A549 (cell line): Measurements from ENCODE around the gene B3GNT2. TPM values are rescaled to one million over a fixed set of nuclear protein-coding genes. Genes with fewer than 3 reads are reported as not detected.

Experiments used
- ATAC-seq, 2 experiments: fragments of 200-7000 bp in 1 of 2; fragments of >200 bp in 1 of 2; cut with Nextera tagmentation in 1 of 2; cut with Tn5 transposase in 1 of 2; 3 replicates each; pipeline versions ENCODE4 v1.8.0 to v1.9.1; 2018 to 2020; ENCODE audit warnings: mild to moderate bottlenecking in 1 of 2, moderate library complexity in 1 of 2
- CTCF ChIA-PET: fragments of 300-600 bp; sonication (Branson Sonifier 250); formaldehyde crosslinking; extraction: SDS; loops from one replicate; lab custom pipeline; 2021; ENCODE audit warnings: antibody characterized with exemption, inconsistent platforms; lab: Yijun Ruan, JAX
- POLR2A ChIA-PET: fragments of 350-600 bp; formaldehyde crosslinking; extraction: SDS; loops from one replicate; lab custom pipeline; 2021; ENCODE audit warnings: antibody characterized with exemption, inconsistent platforms; lab: Yijun Ruan, JAX
- DNase-seq, 2 experiments: peaks; one replicate each; pipeline versions ENCODE4 v3.0.0 to v3.0.0-alpha.2; 2011 to 2016; ENCODE audit warnings: low read depth in 1 of 2, low spot score in 1 of 2
- FAIRE-seq: peaks from 2 replicates; lab custom pipeline; 2011; peaks lifted over from hg19 to GRCh38; lab: Jason Lieb, UNC
- H3K27ac ChIP-seq, 2 experiments: fragments of >200 bp; sonication (Bioruptor Twin); formaldehyde crosslinking; 3 replicates each; pipeline ENCODE4 v1.5.1; 2016 to 2017
- H3K4me1 ChIP-seq: fragments of >200 bp; sonication (Bioruptor Twin); formaldehyde crosslinking; 3 replicates; pipeline ENCODE4 v1.6.1; 2016
- H3K4me2 ChIP-seq: fragments of >200 bp; sonication (Bioruptor Twin); formaldehyde crosslinking; 3 replicates; pipeline ENCODE4 v1.6.1; 2016
- H3K4me3 ChIP-seq: fragments of >200 bp; sonication (Bioruptor Twin); formaldehyde crosslinking; 3 replicates; pipeline ENCODE4 v1.5.1; 2016
- H3K9me3 ChIP-seq: fragments of >200 bp; sonication (Bioruptor Twin); formaldehyde crosslinking; 3 replicates; pipeline ENCODE4 v1.6.1; 2016
- ATOH8 ChIP-seq: fragments of 250-450 bp; sonication (Bioruptor Pico); IDR thresholded peaks from 2 replicates; pipeline ENCODE4 v1.5.0; 2020; ENCODE audit warnings: low read depth, mild to moderate bottlenecking, moderate library complexity
- BCL3 ChIP-seq: fragments of >200 bp; sonication (Bioruptor Twin); formaldehyde crosslinking; IDR thresholded peaks from 3 replicates; pipeline ENCODE4 v1.6.1; 2016
- EHF ChIP-seq: fragments of 250-450 bp; sonication (Bioruptor Pico); IDR thresholded peaks from 2 replicates; pipeline ENCODE4 v1.5.0; 2020; ENCODE audit warnings: mild to moderate bottlenecking
- EP300 ChIP-seq, 2 experiments: fragments of >200 bp; sonication (Bioruptor Twin); formaldehyde crosslinking; IDR thresholded peaks; 2 replicates in 1 of 2; 3 replicates in 1 of 2; pipeline ENCODE4 v1.6.1; 2016 to 2017
- FOXS1 ChIP-seq: fragments of 250-450 bp; sonication (Bioruptor Pico); IDR thresholded peaks from 2 replicates; pipeline ENCODE4 v1.5.0; 2020; ENCODE audit warnings: mild to moderate bottlenecking, moderate library complexity
- GATA3 ChIP-seq: IDR thresholded peaks from 2 replicates; pipeline ENCODE4 v1.6.1; 2012; ENCODE audit warnings: borderline replicate concordance
- HEYL ChIP-seq: fragments of 250-450 bp; sonication (Bioruptor Pico); IDR thresholded peaks from 2 replicates; pipeline ENCODE4 v1.8.0; 2021; ENCODE audit warnings: mild to moderate bottlenecking, moderate library complexity
- HMGXB4 ChIP-seq: fragments of 250-450 bp; sonication (Bioruptor Pico); IDR thresholded peaks from 2 replicates; pipeline ENCODE4 v1.5.0; 2021; ENCODE audit warnings: mild to moderate bottlenecking, moderate library complexity, borderline replicate concordance
- HOXA7 ChIP-seq: fragments of 250-450 bp; sonication (Bioruptor Pico); IDR thresholded peaks from 2 replicates; pipeline ENCODE4 v1.5.0; 2020; ENCODE audit warnings: mild to moderate bottlenecking, moderate library complexity
- HOXB13 ChIP-seq: fragments of 250-450 bp; sonication (Bioruptor Pico); IDR thresholded peaks from 2 replicates; pipeline ENCODE4 v1.5.0; 2020; ENCODE audit warnings: low read depth, mild to moderate bottlenecking, moderate library complexity
- HOXB5 ChIP-seq: fragments of 250-450 bp; sonication (Bioruptor Pico); IDR thresholded peaks from 2 replicates; pipeline ENCODE4 v1.5.0; 2020; ENCODE audit warnings: mild to moderate bottlenecking, moderate library complexity
- JUNB ChIP-seq: fragments of >200 bp; sonication (Bioruptor Twin); formaldehyde crosslinking; IDR thresholded peaks from 2 replicates; pipeline ENCODE4 v1.6.1; 2016
- KDM1A ChIP-seq: fragments of 200-600 bp; sonication (generic); IDR thresholded peaks from 2 replicates; pipeline ENCODE4 v1.6.1; 2016; ENCODE audit warnings: low read depth, mild to moderate bottlenecking
- KDM5A ChIP-seq: fragments of 200-600 bp; sonication (generic); IDR thresholded peaks from 2 replicates; pipeline ENCODE4 v1.6.1; 2016; ENCODE audit warnings: antibody characterized with exemption, mild to moderate bottlenecking
- MAFK ChIP-seq: fragments of 450-650 bp; IDR thresholded peaks from 2 replicates; pipeline ENCODE4 v1.6.1; 2014; ENCODE audit not compliant: partially characterized antibody
- MAX ChIP-seq: IDR thresholded peaks from 2 replicates; pipeline ENCODE4 v1.6.1; 2012
- MAZ ChIP-seq: fragments of 150-350 bp; IDR thresholded peaks from 2 replicates; pipeline ENCODE4 v1.6.1; 2014; ENCODE audit warnings: antibody characterized with exemption, low read depth, low read length, borderline replicate concordance
- MYC ChIP-seq: IDR thresholded peaks from 2 replicates; pipeline ENCODE4 v1.6.1; 2012; ENCODE audit warnings: mild to moderate bottlenecking, inconsistent platforms, low read length, improper control_type of control experiment, borderline replicate concordance
- NFE2L2 ChIP-seq: fragments of 150-350 bp; conservative IDR thresholded peaks from 2 replicates; pipeline ENCODE4 v1.6.1; 2014; ENCODE audit warnings: low read length
- NPAS2 ChIP-seq: fragments of 250-450 bp; sonication (Bioruptor Pico); IDR thresholded peaks from 2 replicates; pipeline ENCODE4 v1.8.0; 2022; ENCODE audit warnings: mild to moderate bottlenecking, moderate library complexity, borderline replicate concordance
- NR3C1 ChIP-seq: fragments of >200 bp; sonication (Bioruptor Twin); formaldehyde crosslinking; IDR thresholded peaks from 3 replicates; pipeline ENCODE4 v1.6.1; 2017
- PHF8 ChIP-seq: fragments of 200-600 bp; sonication (generic); IDR thresholded peaks from 2 replicates; pipeline ENCODE4 v1.6.1; 2016; ENCODE audit warnings: low read depth, mild to moderate bottlenecking, antibody characterized with exemption, moderate library complexity, borderline replicate concordance
- POLR2AphosphoS2 ChIP-seq: conservative IDR thresholded peaks from 2 replicates; pipeline ENCODE4 v1.6.1; 2012; ENCODE audit warnings: low read length, improper control_type of control experiment, inconsistent platforms
- RARB ChIP-seq: fragments of 250-450 bp; sonication (Bioruptor Pico); IDR thresholded peaks from 2 replicates; pipeline ENCODE4 v1.8.0; 2021; ENCODE audit warnings: mild to moderate bottlenecking, moderate library complexity
- RNF2 ChIP-seq: fragments of 200-600 bp; sonication (generic); IDR thresholded peaks from 2 replicates; pipeline ENCODE4 v1.6.1; 2016; ENCODE audit warnings: low read depth, mild to moderate bottlenecking, antibody characterized with exemption, moderate library complexity, borderline replicate concordance
- SMC3 ChIP-seq: fragments of >200 bp; sonication (Bioruptor Twin); formaldehyde crosslinking; IDR thresholded peaks from 3 replicates; pipeline ENCODE4 v1.6.1; 2018; ENCODE audit warnings: inconsistent platforms
- TFCP2L1 ChIP-seq: fragments of 250-450 bp; sonication (Bioruptor Pico); IDR thresholded peaks from 2 replicates; pipeline ENCODE4 v1.5.0; 2021; ENCODE audit warnings: mild to moderate bottlenecking
- ZFP36 ChIP-seq: fragments of 450-650 bp; IDR thresholded peaks from 2 replicates; pipeline ENCODE4 v1.6.1; 2014; ENCODE audit warnings: borderline replicate concordance; ENCODE audit not compliant: partially characterized antibody
- WGBS: methylation state at CpG from one replicate; pipeline ENCODE4 v1.1.6; 2017; ENCODE audit errors: missing lambda C conversion rate; 5-methylcytosine and 5-hydroxymethylcytosine counted together
- polyA plus RNA-seq, 4 experiments: library from polyadenylated mRNA; depleted of rRNA in 3 of 4; stranded (reverse); fragments of >200 nt; fragmentation: RNase III in 1 of 4; extraction: RNeasy Plus Mini Kit Qiagen cat#74134 plus additional on column Dnase treatment in 1 of 4; gene quantifications; 2 replicates in 3 of 4; 3 replicates in 1 of 4; pipeline ENCODE4 v1.2.3, GENCODE V29; 2011 to 2017
- TF ChIP-seq, protein P1 (sequence below): fragments of 200-600 bp; sonication (generic); IDR thresholded peaks from 2 replicates; pipeline ENCODE4 v1.6.1; 2016; ENCODE audit warnings: antibody characterized with exemption, mild to moderate bottlenecking, moderate library complexity
- TF ChIP-seq, protein P2 (sequence below): IDR thresholded peaks from 2 replicates; pipeline ENCODE4 v1.6.1; 2012; ENCODE audit warnings: low read depth, borderline replicate concordance

Gene B3GNT2
- polyA plus RNA-seq, 2 of the 4 experiments (the other 2 are of a cell fraction): 21.3 to 29.4 TPM

DNA sequence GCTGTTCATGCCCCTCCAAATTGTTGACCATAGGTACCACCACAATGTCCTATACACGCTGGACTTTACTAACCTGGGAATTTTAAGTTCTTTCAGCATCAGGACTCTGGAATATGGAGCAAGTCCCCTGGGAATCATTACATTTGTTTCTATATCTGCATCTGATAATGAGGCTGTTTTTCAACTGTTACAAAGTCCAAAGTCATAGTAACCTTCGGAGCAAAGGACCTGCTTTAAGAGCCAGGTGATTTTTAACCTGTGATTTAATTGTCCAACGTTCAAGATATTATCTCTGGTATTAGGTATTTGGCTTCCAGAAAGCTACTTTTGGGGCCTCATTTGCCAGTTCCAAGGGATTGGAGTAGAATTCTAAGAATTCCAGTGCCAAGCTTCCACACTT lies 7.5 kb upstream of the B3GNT2 start:
- FAIRE-seq: no peak
- POLR2A ChIA-PET: no interaction called here
- no peak for ATAC-seq
- WGBS: 37% methylated on average over 3 of the region's 3 CpGs
- H3K4me2 ChIP-seq: no peak overlapping the region
- TF ChIP-seq GATA3 (no peak), POLR2AphosphoS2 (no peak), EP300 (IDR thresholded peaks at IDR 0.05) (no peak), MAZ (no peak), HMGXB4 (CRISPR knock-in tag) (no peak), KDM1A (no peak), EHF (CRISPR knock-in tag) (no peak), NFE2L2 (no peak), ATOH8 (CRISPR knock-in tag) (no peak), FOXS1 (CRISPR knock-in tag) (no peak), RNF2 (no peak), HOXA7 (no peak), MAX (no peak), HEYL (CRISPR knock-in tag) (no peak), NPAS2 (CRISPR knock-in tag) (no peak), MYC (no peak), BCL3 (no peak), ZFP36 (no peak), HOXB5 (no peak)
- TF ChIP-seq, protein P1, sequence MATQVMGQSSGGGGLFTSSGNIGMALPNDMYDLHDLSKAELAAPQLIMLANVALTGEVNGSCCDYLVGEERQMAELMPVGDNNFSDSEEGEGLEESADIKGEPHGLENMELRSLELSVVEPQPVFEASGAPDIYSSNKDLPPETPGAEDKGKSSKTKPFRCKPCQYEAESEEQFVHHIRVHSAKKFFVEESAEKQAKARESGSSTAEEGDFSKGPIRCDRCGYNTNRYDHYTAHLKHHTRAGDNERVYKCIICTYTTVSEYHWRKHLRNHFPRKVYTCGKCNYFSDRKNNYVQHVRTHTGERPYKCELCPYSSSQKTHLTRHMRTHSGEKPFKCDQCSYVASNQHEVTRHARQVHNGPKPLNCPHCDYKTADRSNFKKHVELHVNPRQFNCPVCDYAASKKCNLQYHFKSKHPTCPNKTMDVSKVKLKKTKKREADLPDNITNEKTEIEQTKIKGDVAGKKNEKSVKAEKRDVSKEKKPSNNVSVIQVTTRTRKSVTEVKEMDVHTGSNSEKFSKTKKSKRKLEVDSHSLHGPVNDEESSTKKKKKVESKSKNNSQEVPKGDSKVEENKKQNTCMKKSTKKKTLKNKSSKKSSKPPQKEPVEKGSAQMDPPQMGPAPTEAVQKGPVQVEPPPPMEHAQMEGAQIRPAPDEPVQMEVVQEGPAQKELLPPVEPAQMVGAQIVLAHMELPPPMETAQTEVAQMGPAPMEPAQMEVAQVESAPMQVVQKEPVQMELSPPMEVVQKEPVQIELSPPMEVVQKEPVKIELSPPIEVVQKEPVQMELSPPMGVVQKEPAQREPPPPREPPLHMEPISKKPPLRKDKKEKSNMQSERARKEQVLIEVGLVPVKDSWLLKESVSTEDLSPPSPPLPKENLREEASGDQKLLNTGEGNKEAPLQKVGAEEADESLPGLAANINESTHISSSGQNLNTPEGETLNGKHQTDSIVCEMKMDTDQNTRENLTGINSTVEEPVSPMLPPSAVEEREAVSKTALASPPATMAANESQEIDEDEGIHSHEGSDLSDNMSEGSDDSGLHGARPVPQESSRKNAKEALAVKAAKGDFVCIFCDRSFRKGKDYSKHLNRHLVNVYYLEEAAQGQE: no peak
- DNase-seq: no peak
- no peak overlapping the region for H3K27ac ChIP-seq
- no peaks in the 10 kb centered on the region for H3K9me3 ChIP-seq
- CTCF ChIA-PET: no interaction called here
- H3K4me3 ChIP-seq: no peak overlapping the region
- no peaks in the 10 kb centered on the region for H3K4me1 ChIP-seq

DNA sequence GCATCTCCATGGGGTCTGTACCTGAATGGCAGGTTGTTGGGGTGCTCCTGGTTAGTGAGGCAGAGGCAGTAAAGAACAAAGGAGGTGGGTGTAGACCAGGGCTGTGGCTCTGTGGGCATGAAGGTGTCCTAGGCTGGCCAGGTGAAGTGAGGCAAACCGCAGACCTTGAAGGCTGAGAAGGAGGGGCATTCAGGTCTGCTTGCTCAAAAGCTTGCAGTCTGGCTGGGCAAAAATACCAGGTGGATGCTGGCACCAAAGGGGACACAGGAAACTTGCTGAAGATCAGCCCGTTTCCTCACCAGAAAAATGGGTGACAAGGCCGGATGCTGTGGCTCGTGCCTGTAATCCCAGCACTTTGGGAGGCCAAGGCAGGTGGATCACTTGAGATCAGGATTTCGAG lies 6.7 kb upstream of the B3GNT2 start:
- FAIRE-seq: no peak
- 64% methylated on average over 5 of the region's 5 CpGs for WGBS
- no peak for DNase-seq
- H3K4me1 ChIP-seq: no peaks in the 10 kb centered on the region
- no peak overlapping the region for H3K4me3 ChIP-seq
- no peaks in the 10 kb centered on the region for H3K9me3 ChIP-seq
- H3K27ac ChIP-seq: no peak overlapping the region
- TF ChIP-seq, protein P2, sequence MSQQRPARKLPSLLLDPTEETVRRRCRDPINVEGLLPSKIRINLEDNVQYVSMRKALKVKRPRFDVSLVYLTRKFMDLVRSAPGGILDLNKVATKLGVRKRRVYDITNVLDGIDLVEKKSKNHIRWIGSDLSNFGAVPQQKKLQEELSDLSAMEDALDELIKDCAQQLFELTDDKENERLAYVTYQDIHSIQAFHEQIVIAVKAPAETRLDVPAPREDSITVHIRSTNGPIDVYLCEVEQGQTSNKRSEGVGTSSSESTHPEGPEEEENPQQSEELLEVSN: no peak
- TF ChIP-seq HEYL (CRISPR knock-in tag): no peak
- TF ChIP-seq NR3C1: no peak
- no peak for TF ChIP-seq KDM5A
- TF ChIP-seq PHF8: no peak
- TF ChIP-seq SMC3: no peak
- TF ChIP-seq MAFK: no peak
- TF ChIP-seq HOXB13: no peak
- TF ChIP-seq TFCP2L1 (CRISPR knock-in tag): no peak
- TF ChIP-seq FOXS1 (CRISPR knock-in tag): no peak
- TF ChIP-seq JUNB: no peak
- TF ChIP-seq RARB: no peak
- POLR2A ChIA-PET: no interaction called here
- CTCF ChIA-PET: no interaction called here
- no peak overlapping the region for H3K4me2 ChIP-seq
- ATAC-seq: no peak
